OCI-LY1 (cell line): ENCODE measurements around the gene FAM43A.

ENCODE experiments used
- H2AFZ ChIP-seq: fragments of 200-600 bp; sonication (generic), shearing (Covaris generic); 2 replicates; pipeline ENCODE4 v1.6.0; 2014; ENCODE audit warnings: antibody characterized with exemption, mild to moderate bottlenecking, low read length
- H3F3A ChIP-seq: fragments of 200-600 bp; sonication (generic), shearing (Covaris generic); 2 replicates; pipeline ENCODE4 v1.6.0; 2014; ENCODE audit warnings: mild to moderate bottlenecking, antibody characterized with exemption, low read length, moderate library complexity; ENCODE audit not compliant: insufficient read depth
- H3K27ac ChIP-seq: fragments of 200-600 bp; sonication (generic); 2 replicates; pipeline ENCODE4 v1.5.1; 2014; ENCODE audit warnings: low read length, mixed run types, mild to moderate bottlenecking, low read depth; ENCODE audit not compliant: poor library complexity, severe bottlenecking
- H3K27me3 ChIP-seq: fragments of 200-600 bp; sonication (generic); 2 replicates; pipeline ENCODE4 v1.6.0; 2014; ENCODE audit warnings: antibody characterized with exemption, mild to moderate bottlenecking, low read length, moderate library complexity; ENCODE audit not compliant: insufficient read depth
- H3K36me3 ChIP-seq: fragments of 200-600 bp; sonication (generic); 2 replicates; pipeline ENCODE4 v1.6.1; 2014; ENCODE audit warnings: mild to moderate bottlenecking, antibody characterized with exemption, low read length, moderate library complexity, mixed read lengths; ENCODE audit not compliant: insufficient read depth
- H3K4me1 ChIP-seq: fragments of 200-600 bp; sonication (generic); 2 replicates; pipeline ENCODE4 v1.5.1; 2014; ENCODE audit warnings: mild to moderate bottlenecking, low read length, moderate library complexity; ENCODE audit not compliant: insufficient read depth, severe bottlenecking
- H3K4me2 ChIP-seq: fragments of 200-600 bp; sonication (generic), shearing (Covaris generic); 2 replicates; pipeline ENCODE4 v1.6.1; 2014; ENCODE audit warnings: low read length
- H3K4me3 ChIP-seq: fragments of 200-600 bp; sonication (generic); 2 replicates; pipeline ENCODE4 v1.5.1; 2014; ENCODE audit warnings: low read length, low read depth, mild to moderate bottlenecking, mixed read lengths; ENCODE audit not compliant: poor library complexity, severe bottlenecking
- H3K79me2 ChIP-seq: fragments of 200-600 bp; shearing (Covaris generic); 2 replicates; pipeline ENCODE4 v1.6.1; 2016; ENCODE audit warnings: mixed run types, low read length, mixed read lengths; ENCODE audit not compliant: insufficient read depth
- H3K9ac ChIP-seq: fragments of 200-600 bp; sonication (generic), shearing (Covaris generic); 2 replicates; pipeline ENCODE4 v1.6.1; 2014; ENCODE audit warnings: mild to moderate bottlenecking, low read length, mixed read lengths
- H3K9me2 ChIP-seq: fragments of 200-600 bp; sonication (generic), shearing (Covaris generic); 2 replicates; pipeline ENCODE4 v1.6.1; 2014; ENCODE audit warnings: low read depth, mild to moderate bottlenecking, low read length, mixed read lengths
- H3K9me3 ChIP-seq: fragments of 200-600 bp; shearing (Covaris generic); 2 replicates; pipeline ENCODE4 v1.6.1; 2014; ENCODE audit warnings: low read length, mixed read lengths
- H4K20me1 ChIP-seq: fragments of 200-600 bp; sonication (generic), shearing (Covaris generic); 2 replicates; pipeline ENCODE4 v1.6.0; 2016; ENCODE audit warnings: mild to moderate bottlenecking, low read length; ENCODE audit not compliant: insufficient read depth
- EZH2 ChIP-seq: fragments of 200-600 bp; sonication (generic), shearing (Covaris generic); IDR thresholded peaks from 2 replicates; pipeline ENCODE4 v1.8.0; 2017; ENCODE audit warnings: borderline replicate concordance, mixed run types, mild to moderate bottlenecking, antibody characterized with exemption, low read length, moderate library complexity, mixed read lengths
- TF ChIP-seq, protein P1 (sequence below): fragments of 200-600 bp; sonication (generic), shearing (Covaris generic); IDR thresholded peaks from 2 replicates; pipeline ENCODE4 v1.5.1; 2017; ENCODE audit warnings: mild to moderate bottlenecking, antibody characterized with exemption, low read length, moderate library complexity, mixed read lengths

Gene FAM43A, protein sequence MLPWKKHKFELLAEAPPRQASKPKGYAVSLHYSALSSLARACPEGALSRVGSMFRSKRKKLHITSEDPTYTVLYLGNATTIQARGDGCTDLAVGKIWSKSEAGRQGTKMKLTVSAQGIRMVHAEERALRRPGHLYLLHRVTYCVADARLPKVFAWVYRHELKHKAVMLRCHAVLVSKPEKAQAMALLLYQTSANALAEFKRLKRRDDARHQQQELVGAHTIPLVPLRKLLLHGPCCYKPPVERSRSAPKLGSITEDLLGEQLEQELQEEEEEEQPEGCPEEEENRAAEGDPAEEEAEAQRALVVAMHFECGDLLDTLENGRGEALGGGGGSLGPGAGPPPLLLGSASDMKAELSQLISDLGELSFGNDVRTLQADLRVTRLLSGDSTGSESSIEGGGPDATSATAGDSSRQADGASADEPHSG

DNA sequence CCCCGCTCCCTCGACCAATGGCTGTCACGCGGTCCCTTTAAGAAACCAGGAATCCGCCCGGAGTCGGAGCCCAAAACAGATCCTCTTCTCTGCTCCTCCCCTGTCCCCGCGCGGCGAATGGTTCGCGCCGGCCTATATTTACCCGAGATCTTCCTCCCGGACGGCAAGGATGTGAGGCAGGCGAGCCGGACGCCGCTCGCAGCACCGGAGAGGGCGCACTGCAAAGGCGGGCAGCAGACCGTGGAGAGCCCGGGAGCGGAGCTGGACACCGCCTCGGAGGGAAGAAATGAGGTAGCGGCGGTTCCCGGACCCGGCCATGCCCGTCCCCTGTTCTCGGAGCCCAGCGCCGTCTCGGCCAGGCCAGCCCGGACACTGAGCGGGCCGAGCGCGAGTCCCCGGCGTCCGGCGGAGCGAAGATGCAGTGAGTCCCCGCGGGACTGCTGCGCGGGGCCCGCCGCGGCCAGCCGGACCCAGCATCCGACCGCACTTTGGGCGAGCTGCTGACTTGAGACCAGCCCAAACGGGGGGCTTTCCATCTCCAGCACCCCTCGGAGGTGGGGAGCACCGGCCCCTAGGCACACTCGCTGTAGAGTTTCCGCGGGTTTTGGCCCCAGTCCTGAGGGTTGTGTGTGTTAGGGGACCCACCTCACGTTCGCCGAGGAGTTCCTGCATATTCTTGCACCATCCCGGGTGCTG is at the start of gene FAM43A:
Gene FAM43A, plus strand, starts transcription at position 166 of the 696 bp plus-strand sequence. CDS start 944 bp downstream, outside the sequence.
- no peaks in the 10 kb centered on the region for H3K79me2 ChIP-seq
- no peak within 1 kb of the TSS; the same call in 1 of the 2 replicates for H3K9ac ChIP-seq
- H3K9me2 ChIP-seq, result no peaks in the 10 kb centered on the region
- no peak within 1 kb of the TSS for H2AFZ ChIP-seq
- H3K4me3 ChIP-seq, result peak within 1 kb of the TSS; percentile 54
- H4K20me1 ChIP-seq, result no peaks in the 10 kb centered on the region
- peak within 1 kb of the TSS; percentile 69 for H3K4me2 ChIP-seq
- H3K36me3 ChIP-seq, result no peaks in the 10 kb centered on the region
- H3F3A ChIP-seq, result peaks cover 5% of the 10 kb centered on the region; the same call in 1 of the 2 replicates
- H3K4me1 ChIP-seq, result peaks cover 57% of the 10 kb centered on the region
- peaks cover 13% of the 10 kb centered on the region; the same call in 1 of the 2 replicates for H3K27me3 ChIP-seq
- no peaks in the 10 kb centered on the region for H3K9me3 ChIP-seq
- H3K27ac ChIP-seq, result no peak within 1 kb of the TSS
- TF ChIP-seq, protein P1, sequence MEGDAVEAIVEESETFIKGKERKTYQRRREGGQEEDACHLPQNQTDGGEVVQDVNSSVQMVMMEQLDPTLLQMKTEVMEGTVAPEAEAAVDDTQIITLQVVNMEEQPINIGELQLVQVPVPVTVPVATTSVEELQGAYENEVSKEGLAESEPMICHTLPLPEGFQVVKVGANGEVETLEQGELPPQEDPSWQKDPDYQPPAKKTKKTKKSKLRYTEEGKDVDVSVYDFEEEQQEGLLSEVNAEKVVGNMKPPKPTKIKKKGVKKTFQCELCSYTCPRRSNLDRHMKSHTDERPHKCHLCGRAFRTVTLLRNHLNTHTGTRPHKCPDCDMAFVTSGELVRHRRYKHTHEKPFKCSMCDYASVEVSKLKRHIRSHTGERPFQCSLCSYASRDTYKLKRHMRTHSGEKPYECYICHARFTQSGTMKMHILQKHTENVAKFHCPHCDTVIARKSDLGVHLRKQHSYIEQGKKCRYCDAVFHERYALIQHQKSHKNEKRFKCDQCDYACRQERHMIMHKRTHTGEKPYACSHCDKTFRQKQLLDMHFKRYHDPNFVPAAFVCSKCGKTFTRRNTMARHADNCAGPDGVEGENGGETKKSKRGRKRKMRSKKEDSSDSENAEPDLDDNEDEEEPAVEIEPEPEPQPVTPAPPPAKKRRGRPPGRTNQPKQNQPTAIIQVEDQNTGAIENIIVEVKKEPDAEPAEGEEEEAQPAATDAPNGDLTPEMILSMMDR, result no peak
- TF ChIP-seq EZH2, result 0 out of 2 replicates have a peak, but pooled peaks have one; percentile 57

DNA sequence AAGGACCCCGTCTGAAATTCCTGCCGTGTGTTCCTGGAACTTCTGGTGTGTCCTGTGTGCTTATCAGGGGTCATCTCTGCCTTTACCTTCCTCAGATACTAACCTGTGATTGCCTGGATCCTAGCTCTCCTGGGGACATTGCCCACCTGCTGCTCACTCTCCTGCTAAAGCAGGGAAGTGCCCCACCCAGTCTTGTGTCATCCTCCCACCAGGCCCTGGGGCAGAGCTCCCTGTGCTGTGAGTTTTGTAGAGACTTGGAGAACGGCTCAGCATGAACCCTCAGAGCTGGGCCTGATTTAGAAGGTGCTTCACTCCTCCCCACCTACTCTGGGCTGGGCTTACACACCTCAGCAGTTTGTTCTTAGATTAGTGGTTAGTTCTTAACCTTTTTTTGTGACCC is 48.6 kb upstream of the FAM43A start:
- no peaks in the 10 kb centered on the region for H3K9me3 ChIP-seq
- peaks cover 22% of the 10 kb centered on the region for H3K36me3 ChIP-seq
- H4K20me1 ChIP-seq, result no peaks in the 10 kb centered on the region
- no peak overlapping the region for H3K9ac ChIP-seq
- TF ChIP-seq EZH2, result no peak
- TF ChIP-seq, protein P1, result no peak
- no peaks in the 10 kb centered on the region for H3K27me3 ChIP-seq
- no peak overlapping the region for H3K27ac ChIP-seq
- H3K4me2 ChIP-seq, result no peak overlapping the region
- peaks cover 6% of the 10 kb centered on the region for H3K4me1 ChIP-seq
- no peaks in the 10 kb centered on the region for H3K79me2 ChIP-seq
- no peak overlapping the region for H2AFZ ChIP-seq
- H3F3A ChIP-seq, result no peaks in the 10 kb centered on the region
- H3K9me2 ChIP-seq, result no peaks in the 10 kb centered on the region
- H3K4me3 ChIP-seq, result no peak overlapping the region

DNA sequence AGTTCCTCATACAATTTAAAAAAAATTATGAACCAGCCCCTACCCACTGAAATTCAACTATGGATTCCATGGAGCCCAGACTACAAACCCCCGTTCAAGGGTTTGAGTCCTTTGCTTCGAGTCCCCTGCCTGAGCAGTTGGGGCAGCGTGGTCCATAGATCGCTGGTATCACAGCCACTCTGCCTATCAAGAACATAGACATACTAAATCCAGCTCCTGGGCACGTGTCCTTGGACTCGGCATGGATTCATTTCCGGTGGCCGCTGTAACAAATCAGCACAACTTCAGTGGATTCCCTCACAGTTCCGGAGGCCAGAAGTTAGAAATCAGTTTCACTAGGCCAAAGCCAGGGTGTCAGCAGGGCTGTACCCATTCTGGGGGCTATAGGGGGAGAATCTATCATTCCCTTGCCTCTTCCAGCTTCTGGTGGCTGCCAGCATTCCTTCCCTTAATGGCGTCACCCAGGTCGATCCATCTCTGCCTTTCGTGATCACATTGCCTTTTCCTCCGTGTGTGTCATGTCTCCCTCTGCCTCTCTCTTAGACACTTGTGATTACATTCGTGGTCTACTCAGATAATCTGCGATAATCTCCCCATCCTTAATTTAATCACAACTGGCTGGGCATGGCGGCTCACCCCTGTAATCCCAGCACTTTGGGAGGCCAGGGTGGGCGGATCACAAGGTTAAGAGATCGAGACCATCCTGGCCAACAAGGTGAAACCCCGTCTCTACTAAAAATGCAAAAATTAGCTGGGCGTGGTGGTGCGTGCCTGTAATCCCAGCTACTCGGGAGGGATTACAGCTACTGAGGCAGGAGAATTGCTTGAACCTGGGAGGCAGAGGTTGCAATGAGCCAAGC is 47.9 kb upstream of the FAM43A start:
- Histone ChIP-seq H3F3A (no peaks in the 10 kb centered on the region), H3K9me3 (no peaks in the 10 kb centered on the region), H4K20me1 (no peaks in the 10 kb centered on the region), H3K4me3 (no peak overlapping the region), H3K4me1 (no peaks in the 10 kb centered on the region), H3K27me3 (no peaks in the 10 kb centered on the region), H3K36me3 (peaks cover 25% of the 10 kb centered on the region), H3K27ac (no peak overlapping the region), H3K9ac (no peak overlapping the region), H2AFZ (no peak overlapping the region), H3K4me2 (no peak overlapping the region), H3K9me2 (no peaks in the 10 kb centered on the region), H3K79me2 (no peaks in the 10 kb centered on the region)
- TF ChIP-seq, protein P1, result no peak
- no peak for TF ChIP-seq EZH2
